ENCODE data around the gene RUNX1. TPM values are rescaled to one million over a fixed set of nuclear protein-coding genes. Genes with fewer than 3 reads are reported as not detected.

RUNX1 gene
- polyA plus RNA-seq, 1 of the 3 experiments (the other 2 are of a cell fraction): 17.1 TPM

DNA sequence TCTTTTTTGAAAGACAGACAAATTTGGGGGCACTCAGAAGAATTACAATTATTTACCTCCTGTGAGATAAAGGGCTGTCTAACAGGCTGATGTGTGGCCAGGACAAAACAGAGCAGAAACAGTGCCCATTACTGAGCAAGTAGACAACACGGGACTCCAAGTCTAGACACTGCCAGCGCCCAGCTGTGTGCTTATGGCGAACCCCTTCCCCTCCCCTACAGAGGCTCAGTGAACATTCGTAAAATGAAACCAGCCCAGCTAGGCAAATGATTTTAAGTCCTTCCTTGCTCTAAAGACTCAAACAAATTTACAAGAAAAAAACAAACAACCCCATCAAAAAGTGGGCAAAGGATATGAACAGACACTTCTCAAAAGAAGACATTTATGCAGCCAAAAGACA is 91.1 kb downstream of the RUNX1 start:
- 77% methylated on average over 4 of the region's 4 CpGs for WGBS (ENCODE audit: low lambda C conversion rate)
- DNase-seq: no peak
- H3K4me2 ChIP-seq: no peak overlapping the region
- TF ChIP-seq TAF1 (IDR thresholded peaks at IDR 0.05; ENCODE audit: borderline replicate concordance, low read depth, low read length) (no peak), MEF2A (IDR thresholded peaks at IDR 0.05; ENCODE audit: borderline replicate concordance, low read depth) (no peak), RAD21 (IDR thresholded peaks at IDR 0.05; ENCODE audit: low read length) (no peak), ELF1 (IDR thresholded peaks at IDR 0.05) (no peak), GABPA (IDR thresholded peaks at IDR 0.05; ENCODE audit: low read depth) (no peak), EZH2phosphoT487 (IDR thresholded peaks at IDR 0.05; ENCODE audit: borderline replicate concordance, low read depth) (no peak), FOXM1 (IDR thresholded peaks at IDR 0.05; ENCODE audit: low read depth) (no peak), YY1 (IDR thresholded peaks at IDR 0.05; ENCODE audit: low read depth) (no peak), FOXJ3 (CRISPR knock-in tag; IDR thresholded peaks at IDR 0.05) (no peak), RFX5 (IDR thresholded peaks at IDR 0.05; ENCODE audit: low read length) (no peak), NFIC (IDR thresholded peaks at IDR 0.05; ENCODE audit: borderline replicate concordance) (no peak), CHD2 (IDR thresholded peaks at IDR 0.05; ENCODE audit: low read length, partially characterized antibody) (no peak), TCF12 (IDR thresholded peaks at IDR 0.05) (no peak)
- TF ChIP-seq, protein P1, sequence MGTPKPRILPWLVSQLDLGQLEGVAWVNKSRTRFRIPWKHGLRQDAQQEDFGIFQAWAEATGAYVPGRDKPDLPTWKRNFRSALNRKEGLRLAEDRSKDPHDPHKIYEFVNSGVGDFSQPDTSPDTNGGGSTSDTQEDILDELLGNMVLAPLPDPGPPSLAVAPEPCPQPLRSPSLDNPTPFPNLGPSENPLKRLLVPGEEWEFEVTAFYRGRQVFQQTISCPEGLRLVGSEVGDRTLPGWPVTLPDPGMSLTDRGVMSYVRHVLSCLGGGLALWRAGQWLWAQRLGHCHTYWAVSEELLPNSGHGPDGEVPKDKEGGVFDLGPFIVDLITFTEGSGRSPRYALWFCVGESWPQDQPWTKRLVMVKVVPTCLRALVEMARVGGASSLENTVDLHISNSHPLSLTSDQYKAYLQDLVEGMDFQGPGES (IDR thresholded peaks at IDR 0.05; ENCODE audit: low read depth, low read length): no peak
- TF ChIP-seq, protein P2, sequence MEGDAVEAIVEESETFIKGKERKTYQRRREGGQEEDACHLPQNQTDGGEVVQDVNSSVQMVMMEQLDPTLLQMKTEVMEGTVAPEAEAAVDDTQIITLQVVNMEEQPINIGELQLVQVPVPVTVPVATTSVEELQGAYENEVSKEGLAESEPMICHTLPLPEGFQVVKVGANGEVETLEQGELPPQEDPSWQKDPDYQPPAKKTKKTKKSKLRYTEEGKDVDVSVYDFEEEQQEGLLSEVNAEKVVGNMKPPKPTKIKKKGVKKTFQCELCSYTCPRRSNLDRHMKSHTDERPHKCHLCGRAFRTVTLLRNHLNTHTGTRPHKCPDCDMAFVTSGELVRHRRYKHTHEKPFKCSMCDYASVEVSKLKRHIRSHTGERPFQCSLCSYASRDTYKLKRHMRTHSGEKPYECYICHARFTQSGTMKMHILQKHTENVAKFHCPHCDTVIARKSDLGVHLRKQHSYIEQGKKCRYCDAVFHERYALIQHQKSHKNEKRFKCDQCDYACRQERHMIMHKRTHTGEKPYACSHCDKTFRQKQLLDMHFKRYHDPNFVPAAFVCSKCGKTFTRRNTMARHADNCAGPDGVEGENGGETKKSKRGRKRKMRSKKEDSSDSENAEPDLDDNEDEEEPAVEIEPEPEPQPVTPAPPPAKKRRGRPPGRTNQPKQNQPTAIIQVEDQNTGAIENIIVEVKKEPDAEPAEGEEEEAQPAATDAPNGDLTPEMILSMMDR (IDR thresholded peaks at IDR 0.05): no peak
- TF ChIP-seq, protein P3, sequence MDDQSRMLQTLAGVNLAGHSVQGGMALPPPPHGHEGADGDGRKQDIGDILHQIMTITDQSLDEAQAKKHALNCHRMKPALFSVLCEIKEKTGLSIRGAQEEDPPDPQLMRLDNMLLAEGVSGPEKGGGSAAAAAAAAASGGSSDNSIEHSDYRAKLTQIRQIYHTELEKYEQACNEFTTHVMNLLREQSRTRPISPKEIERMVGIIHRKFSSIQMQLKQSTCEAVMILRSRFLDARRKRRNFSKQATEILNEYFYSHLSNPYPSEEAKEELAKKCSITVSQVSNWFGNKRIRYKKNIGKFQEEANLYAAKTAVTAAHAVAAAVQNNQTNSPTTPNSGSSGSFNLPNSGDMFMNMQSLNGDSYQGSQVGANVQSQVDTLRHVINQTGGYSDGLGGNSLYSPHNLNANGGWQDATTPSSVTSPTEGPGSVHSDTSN (IDR thresholded peaks at IDR 0.05): no peak
- H3K4me1 ChIP-seq (ENCODE audit: control insufficient read depth in 1 of 2, insufficient read depth in 2 of 2, low read depth in 1 of 2, low read length in 1 of 2): no peaks in the 10 kb centered on the region
- no peaks in the 10 kb centered on the region for H3K9me3 ChIP-seq
- POLR2A ChIA-PET: no interaction called here
- H3K27ac ChIP-seq (ENCODE audit: low read depth in 2 of 2, low read length in 1 of 2): no peak overlapping the region
- no peak overlapping the region for H3K4me3 ChIP-seq (ENCODE audit: low read depth in 2 of 2, low read length in 1 of 2)
- no peak overlapping the region for H2AFZ ChIP-seq (ENCODE audit: low read depth)
- no peaks in the 10 kb centered on the region for H3K36me3 ChIP-seq (replicated peaks in 1 of 2; ENCODE audit: control insufficient read depth in 1 of 2, insufficient read depth in 2 of 2, low read length in 1 of 2)
- no peaks in the 10 kb centered on the region for H4K20me1 ChIP-seq (ENCODE audit: insufficient read depth)
- H3K27me3 ChIP-seq (ENCODE audit: insufficient read depth): no peaks in the 10 kb centered on the region
- H3K79me2 ChIP-seq (ENCODE audit: insufficient read depth): no peaks in the 10 kb centered on the region
- CTCF ChIA-PET: no interaction called here
- no peaks in the 10 kb centered on the region for H3K9me2 ChIP-seq
- H3K9ac ChIP-seq: no peak overlapping the region
- no peaks in the 10 kb centered on the region for H3F3A ChIP-seq (replicated peaks; ENCODE audit: insufficient read depth)
